ENCODE results near the gene CAMK2G. TPM values are rescaled to one million over a fixed set of nuclear protein-coding genes. Genes with fewer than 3 reads are reported as not detected.

CAMK2G gene
- total RNA-seq, 4 donors from 2014 or later, result 34.7 to 159 (median 110) TPM

DNA sequence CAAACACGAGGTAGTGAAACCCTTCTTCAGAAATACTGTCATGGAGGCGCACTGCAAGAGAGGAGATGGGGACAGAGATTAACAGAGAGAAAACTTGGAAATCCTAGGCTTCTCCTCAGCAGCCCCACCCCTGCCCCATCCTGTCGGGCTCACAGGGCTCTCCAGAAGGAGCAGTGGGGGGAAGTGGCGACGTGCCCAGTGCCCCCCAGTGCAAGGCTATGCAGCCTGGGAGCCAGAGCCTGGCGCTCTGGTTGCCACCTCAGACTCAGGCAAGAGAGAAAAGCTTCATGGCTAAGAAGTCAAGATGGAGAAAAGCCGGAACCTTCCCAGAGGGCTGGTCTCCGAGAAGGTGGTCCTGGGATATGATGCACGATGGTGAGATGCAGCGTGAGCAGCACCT is 21.2 kb downstream of the CAMK2G start:
- no peak for DNase-seq

DNA sequence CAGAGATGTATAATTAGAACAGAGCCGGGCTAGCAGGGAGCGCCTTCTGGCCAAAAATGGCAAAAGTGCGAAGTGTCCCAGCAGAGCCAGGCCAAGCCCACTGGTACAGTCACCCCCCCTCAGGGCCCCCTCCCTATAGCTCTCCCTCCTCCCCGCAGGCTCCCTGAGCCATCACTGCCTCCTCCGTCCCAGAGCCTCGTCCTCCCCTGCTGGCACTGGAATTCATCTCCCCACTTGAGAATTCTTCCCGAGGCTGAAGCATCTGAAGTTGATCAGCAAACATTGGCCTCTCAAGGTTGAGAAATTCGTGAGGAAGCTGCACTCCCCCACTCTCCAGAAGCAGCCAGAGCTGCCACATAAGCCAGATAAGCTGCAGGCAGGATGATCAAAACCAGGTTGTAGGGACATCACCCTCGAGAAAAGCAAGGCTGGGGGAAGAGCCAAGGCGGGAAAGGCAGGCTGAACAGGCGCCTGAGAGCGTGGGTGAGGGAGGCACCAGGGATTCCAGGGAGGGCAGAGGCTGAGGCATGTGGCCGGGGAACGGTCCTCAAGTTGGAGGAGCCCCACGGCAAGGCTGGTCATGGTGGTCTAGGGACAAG is 23.4 kb downstream of the CAMK2G start:
- Histone ChIP-seq H3K27me3 (no peaks in the 10 kb centered on the region), H3K36me3 (peaks cover 0 to 63% (median 0%) of the 10 kb centered on the region in 3 donors), H3K4me3 (no peak overlapping the region), H3K9me3 (no peaks in the 10 kb centered on the region), H3K4me1 (peaks cover 0 to 41% (median 4%) of the 10 kb centered on the region in 4 donors), H3K27ac (peak overlapping the region in 2 of 4 donors; percentile 53 to 75)
- no peak for TF ChIP-seq POLR2A (IDR thresholded peaks at IDR 0.05)
- TF ChIP-seq, protein P1, sequence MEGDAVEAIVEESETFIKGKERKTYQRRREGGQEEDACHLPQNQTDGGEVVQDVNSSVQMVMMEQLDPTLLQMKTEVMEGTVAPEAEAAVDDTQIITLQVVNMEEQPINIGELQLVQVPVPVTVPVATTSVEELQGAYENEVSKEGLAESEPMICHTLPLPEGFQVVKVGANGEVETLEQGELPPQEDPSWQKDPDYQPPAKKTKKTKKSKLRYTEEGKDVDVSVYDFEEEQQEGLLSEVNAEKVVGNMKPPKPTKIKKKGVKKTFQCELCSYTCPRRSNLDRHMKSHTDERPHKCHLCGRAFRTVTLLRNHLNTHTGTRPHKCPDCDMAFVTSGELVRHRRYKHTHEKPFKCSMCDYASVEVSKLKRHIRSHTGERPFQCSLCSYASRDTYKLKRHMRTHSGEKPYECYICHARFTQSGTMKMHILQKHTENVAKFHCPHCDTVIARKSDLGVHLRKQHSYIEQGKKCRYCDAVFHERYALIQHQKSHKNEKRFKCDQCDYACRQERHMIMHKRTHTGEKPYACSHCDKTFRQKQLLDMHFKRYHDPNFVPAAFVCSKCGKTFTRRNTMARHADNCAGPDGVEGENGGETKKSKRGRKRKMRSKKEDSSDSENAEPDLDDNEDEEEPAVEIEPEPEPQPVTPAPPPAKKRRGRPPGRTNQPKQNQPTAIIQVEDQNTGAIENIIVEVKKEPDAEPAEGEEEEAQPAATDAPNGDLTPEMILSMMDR (IDR thresholded peaks at IDR 0.05), result no peak
- no peak for DNase-seq

More for the DNA sequence above, 21.2 kb downstream of the CAMK2G start:
- no peaks in the 10 kb centered on the region for H3K27me3 ChIP-seq
- peak overlapping the region in 1 of 4 donors; percentile 32 for H3K27ac ChIP-seq
- peaks cover 0 to 60% (median 4%) of the 10 kb centered on the region in 4 donors for H3K4me1 ChIP-seq
- TF ChIP-seq POLR2A (IDR thresholded peaks at IDR 0.05), result no peak
- TF ChIP-seq, protein P1 (IDR thresholded peaks at IDR 0.05), result no peak
- no peaks in the 10 kb centered on the region for H3K9me3 ChIP-seq
- H3K4me3 ChIP-seq, result no peak overlapping the region
- peaks cover 0 to 49% (median 0%) of the 10 kb centered on the region in 3 donors for H3K36me3 ChIP-seq

DNA sequence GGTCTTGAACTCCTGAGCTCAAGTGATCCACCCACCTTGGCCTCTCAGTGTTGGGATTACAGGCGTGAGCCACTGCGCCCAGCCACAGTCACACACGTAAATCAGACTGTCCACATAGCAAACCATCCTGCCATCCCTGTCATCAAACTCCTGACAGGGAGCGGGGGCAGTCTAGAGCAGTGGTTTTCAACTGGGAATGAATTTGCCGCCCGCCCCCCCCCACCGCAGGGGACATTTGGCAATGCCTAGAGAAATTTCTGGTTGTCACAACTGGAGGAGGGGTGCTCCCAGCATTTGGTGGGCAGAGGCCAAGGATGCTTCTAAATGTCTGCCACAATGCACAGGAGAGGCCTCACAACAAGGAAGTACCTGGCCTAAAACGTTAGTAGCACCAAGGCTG is 24.1 kb downstream of the CAMK2G start:
- TF ChIP-seq, protein P1 (IDR thresholded peaks at IDR 0.05), result no peak
- TF ChIP-seq POLR2A (IDR thresholded peaks at IDR 0.05), result no peak
- no peak overlapping the region for H3K4me3 ChIP-seq
- DNase-seq, result peak in 1 of 3 donors; percentile 43
- H3K36me3 ChIP-seq, result peaks cover 0 to 70% (median 0%) of the 10 kb centered on the region in 3 donors
- peak overlapping the region; percentile 15 to 75 (median 46) for H3K27ac ChIP-seq
- no peaks in the 10 kb centered on the region for H3K27me3 ChIP-seq
- no peaks in the 10 kb centered on the region for H3K9me3 ChIP-seq
- H3K4me1 ChIP-seq, result peaks cover 0 to 34% (median 4%) of the 10 kb centered on the region in 4 donors

DNA sequence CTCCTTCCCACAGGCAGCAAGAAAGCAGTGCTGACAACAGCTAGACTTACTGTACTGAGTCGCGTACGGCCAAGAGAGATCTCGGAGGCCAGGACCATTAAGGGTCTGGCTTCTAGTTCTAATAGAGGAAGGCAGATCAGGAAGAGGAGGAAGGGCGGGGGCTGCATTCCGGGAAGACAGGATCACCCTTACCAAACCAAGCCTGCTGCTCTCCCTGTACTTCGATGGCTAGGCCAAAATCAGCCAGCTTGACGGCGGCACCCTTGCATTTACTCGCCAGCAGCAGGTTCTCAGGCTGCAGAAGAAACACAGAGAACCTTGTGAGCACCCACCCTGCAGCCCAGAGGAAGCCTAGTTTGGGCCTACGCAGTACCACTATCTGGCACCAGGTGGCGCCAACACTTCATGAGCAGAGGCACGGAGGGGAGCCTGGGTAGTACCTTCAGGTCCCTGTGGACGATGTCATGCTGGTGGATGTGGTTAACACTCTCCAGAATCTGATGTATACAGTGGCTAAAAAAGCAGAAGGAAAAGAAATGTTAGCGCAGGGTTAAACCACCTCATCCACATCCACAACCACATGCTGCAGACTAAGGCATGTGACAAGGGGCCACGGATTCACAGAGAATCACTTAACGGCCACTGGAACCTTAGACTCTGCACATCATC is 25.4 kb downstream of the CAMK2G start:
- TF ChIP-seq POLR2A (IDR thresholded peaks at IDR 0.05), result peak in 1 of 2 donors; percentile 9
- TF ChIP-seq, protein P1 (IDR thresholded peaks at IDR 0.05), result peak; percentile 98 to 100 (median 99)
- Histone ChIP-seq H3K27me3 (no peaks in the 10 kb centered on the region), H3K4me3 (no peak overlapping the region), H3K27ac (peak overlapping the region in 3 of 4 donors; percentile 26 to 75 (median 52)), H3K9me3 (no peaks in the 10 kb centered on the region), H3K36me3 (peaks cover 0 to 82% (median 0%) of the 10 kb centered on the region in 3 donors), H3K4me1 (peaks cover 0 to 22% (median 4%) of the 10 kb centered on the region in 4 donors)
- peak; percentile 91 to 96 (median 91) for DNase-seq

DNA sequence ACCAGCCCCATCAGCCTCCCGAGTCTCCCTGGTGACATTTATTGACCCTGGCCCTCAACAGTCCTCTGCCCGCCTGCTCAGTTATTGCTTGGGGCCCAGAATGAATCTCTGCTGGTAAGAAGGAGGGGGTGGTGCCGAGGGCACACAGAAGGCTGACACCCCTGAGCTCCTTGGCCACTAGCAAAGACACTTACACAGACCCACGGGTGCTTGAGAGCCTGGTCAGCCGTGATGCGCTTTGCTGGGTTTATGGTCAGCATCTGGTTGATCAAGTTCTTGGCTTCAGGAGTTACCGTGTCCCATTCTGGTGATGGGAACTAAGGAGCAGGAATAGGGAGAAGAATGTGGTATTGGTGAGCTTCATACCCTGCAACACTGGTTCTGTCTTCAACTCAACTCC is 27.3 kb downstream of the CAMK2G start:
- H3K4me1 ChIP-seq, result peaks cover 0 to 13% (median 4%) of the 10 kb centered on the region in 4 donors
- H3K36me3 ChIP-seq, result peaks cover 0 to 81% (median 0%) of the 10 kb centered on the region in 3 donors
- TF ChIP-seq, protein P1 (IDR thresholded peaks at IDR 0.05), result no peak
- TF ChIP-seq POLR2A (IDR thresholded peaks at IDR 0.05), result no peak
- no peaks in the 10 kb centered on the region for H3K9me3 ChIP-seq
- DNase-seq, result peak in 1 of 3 donors; percentile 22
- no peak overlapping the region for H3K27ac ChIP-seq
- no peak overlapping the region for H3K4me3 ChIP-seq
- H3K27me3 ChIP-seq, result no peaks in the 10 kb centered on the region

Data from Peyer's patch (tissue), 4 donors.